Retinal pigment epithelial cell (primary cell): Measurements from ENCODE around the gene GLIPR1L2.
"Not testable (repeated sequence)": the region's sequence is repeated elsewhere in the genome, so short reads cannot be mapped to it uniquely, and the experiment has no call there.

Experiments used
- DNase-seq: peaks from one replicate; pipeline ENCODE4 v3.0.0-alpha.2; 2010; ENCODE audit warnings: low read depth
- H3K4me3 ChIP-seq: 2 replicates; pipeline ENCODE4 v1.5.1; 2011; ENCODE audit warnings: mild to moderate bottlenecking, low read length, control low read depth, moderate library complexity
- TF ChIP-seq, protein P1 (sequence below): conservative IDR thresholded peaks from 2 replicates; pipeline ENCODE4 v1.5.1; 2011; ENCODE audit warnings: low read depth, low read length, control low read depth, inconsistent platforms

The GLIPR1L2 gene

DNA sequence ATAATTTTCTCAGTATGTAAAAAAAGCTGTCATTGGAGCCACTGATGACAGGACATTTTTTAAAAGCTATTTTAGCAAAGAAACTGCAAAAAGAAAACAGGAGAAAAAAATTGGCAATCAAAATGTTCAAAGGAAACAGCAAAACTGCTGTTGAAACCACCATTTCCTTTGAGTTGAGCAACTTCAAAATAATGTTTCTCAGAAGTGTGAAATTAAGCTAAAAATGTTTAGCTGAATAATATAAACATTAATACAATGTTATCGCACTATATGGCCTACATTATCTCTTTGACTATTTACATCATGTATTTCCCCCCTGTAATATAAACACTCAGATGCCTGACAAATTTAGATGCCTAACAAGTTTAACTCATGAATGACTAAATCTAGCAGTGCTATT lies 66.3 kb downstream of the GLIPR1L2 start:
- DNase-seq = no peak
- TF ChIP-seq, protein P1, sequence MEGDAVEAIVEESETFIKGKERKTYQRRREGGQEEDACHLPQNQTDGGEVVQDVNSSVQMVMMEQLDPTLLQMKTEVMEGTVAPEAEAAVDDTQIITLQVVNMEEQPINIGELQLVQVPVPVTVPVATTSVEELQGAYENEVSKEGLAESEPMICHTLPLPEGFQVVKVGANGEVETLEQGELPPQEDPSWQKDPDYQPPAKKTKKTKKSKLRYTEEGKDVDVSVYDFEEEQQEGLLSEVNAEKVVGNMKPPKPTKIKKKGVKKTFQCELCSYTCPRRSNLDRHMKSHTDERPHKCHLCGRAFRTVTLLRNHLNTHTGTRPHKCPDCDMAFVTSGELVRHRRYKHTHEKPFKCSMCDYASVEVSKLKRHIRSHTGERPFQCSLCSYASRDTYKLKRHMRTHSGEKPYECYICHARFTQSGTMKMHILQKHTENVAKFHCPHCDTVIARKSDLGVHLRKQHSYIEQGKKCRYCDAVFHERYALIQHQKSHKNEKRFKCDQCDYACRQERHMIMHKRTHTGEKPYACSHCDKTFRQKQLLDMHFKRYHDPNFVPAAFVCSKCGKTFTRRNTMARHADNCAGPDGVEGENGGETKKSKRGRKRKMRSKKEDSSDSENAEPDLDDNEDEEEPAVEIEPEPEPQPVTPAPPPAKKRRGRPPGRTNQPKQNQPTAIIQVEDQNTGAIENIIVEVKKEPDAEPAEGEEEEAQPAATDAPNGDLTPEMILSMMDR = no peak
- no peak overlapping the region for H3K4me3 ChIP-seq

DNA sequence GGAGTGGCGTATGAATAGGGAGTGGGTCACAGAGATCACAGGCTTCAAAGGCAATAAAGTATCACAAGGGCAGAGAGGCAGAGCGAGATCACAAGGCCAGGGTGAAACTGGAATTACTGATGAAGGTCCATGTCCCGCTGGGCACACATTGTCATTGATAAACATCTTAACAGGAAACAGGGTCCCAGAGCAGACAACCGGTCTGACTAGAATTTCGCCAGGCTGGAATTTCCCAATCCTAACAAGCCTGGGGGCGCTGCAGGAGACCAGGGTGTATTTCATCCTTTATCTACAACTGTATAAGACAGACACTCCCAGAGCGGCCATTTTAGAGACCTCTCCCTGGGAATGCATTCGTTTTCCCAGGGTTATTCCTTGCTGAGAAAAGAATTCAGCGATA lies 67.0 kb downstream of the GLIPR1L2 start:
- not testable (repeated sequence) for H3K4me3 ChIP-seq, DNase-seq

DNA sequence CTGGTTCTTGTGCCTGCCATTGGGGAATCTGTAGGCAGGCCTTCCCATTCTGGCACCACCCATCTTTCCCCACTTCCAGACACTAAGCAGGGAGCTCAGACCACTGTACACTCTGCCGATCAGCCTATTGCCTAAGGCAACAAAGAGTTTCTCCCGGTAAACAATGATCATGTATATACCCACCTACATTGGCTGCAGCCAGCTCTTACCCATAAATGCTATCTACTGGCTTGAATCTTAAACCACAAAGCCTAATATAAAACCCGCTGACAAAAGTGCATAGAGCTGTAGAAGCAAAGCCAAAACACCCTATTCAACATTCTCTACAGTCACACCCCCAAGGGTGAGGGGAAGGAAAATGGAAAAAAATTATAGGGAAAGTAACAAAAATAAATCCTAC lies 68.9 kb downstream of the GLIPR1L2 start:
- DNase-seq = no peak
- TF ChIP-seq, protein P1 = no peak
- H3K4me3 ChIP-seq = no peak overlapping the region

DNA sequence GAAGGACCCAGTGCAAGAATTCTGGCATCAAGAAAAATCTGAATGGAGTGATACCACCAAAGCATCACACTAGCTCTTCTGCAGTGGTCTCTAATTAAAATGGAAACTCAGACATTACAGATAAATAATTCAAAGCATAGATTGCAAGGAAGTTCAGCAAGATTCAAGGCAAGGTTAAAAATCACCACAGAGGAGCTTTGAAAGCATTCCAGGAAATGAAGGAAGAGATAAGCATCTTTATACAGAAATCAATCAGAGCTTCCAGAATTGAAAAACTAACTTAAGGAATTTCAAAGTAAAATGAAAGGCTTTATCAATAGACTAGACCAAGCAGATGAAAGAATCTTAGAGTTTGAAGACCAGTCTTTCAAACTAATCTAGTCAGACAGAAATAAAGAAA lies 69.3 kb downstream of the GLIPR1L2 start:
- TF ChIP-seq, protein P1 = no peak
- H3K4me3 ChIP-seq = no peak overlapping the region
- DNase-seq = no peak

DNA sequence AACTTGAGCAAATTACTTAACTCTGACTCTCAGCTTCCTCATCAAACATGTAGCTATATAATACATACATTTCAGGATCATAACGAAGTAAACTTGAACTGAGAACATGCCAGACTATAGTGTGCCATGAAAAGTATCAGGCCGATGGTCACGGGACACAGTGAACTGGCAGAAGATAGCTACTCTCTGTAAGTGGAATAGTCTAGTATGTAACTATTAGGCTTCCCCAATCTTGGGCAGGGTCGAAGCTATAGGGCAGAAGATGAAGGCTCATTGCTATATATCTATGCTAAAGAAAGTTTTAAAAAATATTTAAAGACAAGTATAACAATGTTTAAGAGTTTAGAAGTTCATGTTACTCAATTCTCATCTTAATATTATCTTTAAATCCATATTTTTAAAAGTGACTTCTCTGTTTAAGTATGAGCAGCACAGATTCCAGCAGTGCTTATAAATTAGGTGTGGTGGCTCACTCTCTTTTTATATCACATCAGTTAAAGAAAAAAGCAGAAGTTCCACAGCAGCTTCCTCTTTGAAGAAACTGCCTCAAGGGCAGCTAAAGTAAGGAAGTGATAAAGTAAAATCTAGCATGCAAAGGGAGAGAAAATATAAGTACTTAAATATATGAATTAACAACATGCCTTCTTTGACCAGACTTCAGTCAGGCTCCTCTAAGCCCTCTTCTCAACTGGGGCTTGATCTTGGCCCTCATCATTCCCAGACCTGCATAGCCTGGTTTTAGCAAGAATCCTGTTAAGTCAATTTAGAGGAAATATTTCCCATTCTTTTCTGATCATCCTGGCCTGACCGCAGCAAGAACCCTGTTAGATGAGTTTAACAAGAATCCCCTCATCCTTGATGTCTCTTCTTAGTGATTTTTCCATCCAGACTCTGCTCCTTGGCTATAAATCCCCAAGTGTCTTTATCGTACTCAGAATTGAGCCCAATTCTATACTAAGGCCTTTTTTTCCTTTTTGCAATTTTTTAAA lies 81.3 kb downstream of the GLIPR1L2 start:
- H3K4me3 ChIP-seq = no peak overlapping the region
- DNase-seq = no peak
- TF ChIP-seq, protein P1 = no peak

DNA sequence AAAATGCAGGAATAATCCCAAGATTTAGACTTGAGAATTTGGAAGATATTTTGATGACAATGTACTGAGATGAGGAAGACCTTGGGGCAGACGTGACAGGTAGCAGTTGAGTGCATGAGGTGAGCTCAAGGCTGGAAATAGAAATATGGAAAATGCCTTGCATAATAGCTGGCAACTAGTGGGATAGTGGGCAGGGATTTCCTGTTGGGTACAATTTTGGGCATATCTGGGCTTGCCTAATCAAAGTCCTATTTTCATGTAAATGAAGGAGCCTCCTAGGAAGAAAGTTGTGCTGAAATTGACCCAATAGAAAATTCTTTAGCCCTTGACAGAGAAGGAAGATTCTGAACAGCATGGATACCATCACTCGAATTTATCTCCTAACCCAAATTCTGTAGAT lies 83.2 kb downstream of the GLIPR1L2 start:
- TF ChIP-seq, protein P1 = no peak
- DNase-seq = no peak
- no peak overlapping the region for H3K4me3 ChIP-seq

DNA sequence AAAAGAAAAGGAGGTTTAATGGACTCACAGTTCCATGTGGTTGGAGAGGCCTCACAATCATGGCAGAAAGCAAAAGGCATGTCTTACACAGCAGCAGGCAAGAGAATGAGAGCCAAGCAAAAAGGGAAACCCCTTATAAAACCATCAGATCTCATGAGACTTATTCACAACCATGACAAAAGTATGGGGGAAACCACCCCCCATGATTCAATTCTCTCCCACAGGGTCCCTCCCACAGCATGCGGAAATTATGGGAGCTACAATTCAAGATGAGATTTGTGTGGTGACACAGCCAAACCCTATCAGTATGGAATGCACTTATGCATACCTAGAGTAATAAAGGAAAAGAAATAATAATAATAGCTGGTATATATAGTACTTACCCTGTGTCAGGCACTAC lies 85.2 kb downstream of the GLIPR1L2 start:
- no peak for DNase-seq
- TF ChIP-seq, protein P1 = no peak
- no peak overlapping the region for H3K4me3 ChIP-seq
